ENCODE data around the gene TMEM74B. TPM values are rescaled to one million over a fixed set of nuclear protein-coding genes. Genes with fewer than 3 reads are reported as not detected.
A peak's percentile ranks its signal among the peaks of the same experiment; 100 is the strongest.

TMEM74B gene
- total and polyA plus RNA-seq, 9 of the 15 experiments (the other 6 are each of a cell fraction or from before 2014, with no cell fraction given): 0.24 to 19.0 (median 7.5) TPM

DNA sequence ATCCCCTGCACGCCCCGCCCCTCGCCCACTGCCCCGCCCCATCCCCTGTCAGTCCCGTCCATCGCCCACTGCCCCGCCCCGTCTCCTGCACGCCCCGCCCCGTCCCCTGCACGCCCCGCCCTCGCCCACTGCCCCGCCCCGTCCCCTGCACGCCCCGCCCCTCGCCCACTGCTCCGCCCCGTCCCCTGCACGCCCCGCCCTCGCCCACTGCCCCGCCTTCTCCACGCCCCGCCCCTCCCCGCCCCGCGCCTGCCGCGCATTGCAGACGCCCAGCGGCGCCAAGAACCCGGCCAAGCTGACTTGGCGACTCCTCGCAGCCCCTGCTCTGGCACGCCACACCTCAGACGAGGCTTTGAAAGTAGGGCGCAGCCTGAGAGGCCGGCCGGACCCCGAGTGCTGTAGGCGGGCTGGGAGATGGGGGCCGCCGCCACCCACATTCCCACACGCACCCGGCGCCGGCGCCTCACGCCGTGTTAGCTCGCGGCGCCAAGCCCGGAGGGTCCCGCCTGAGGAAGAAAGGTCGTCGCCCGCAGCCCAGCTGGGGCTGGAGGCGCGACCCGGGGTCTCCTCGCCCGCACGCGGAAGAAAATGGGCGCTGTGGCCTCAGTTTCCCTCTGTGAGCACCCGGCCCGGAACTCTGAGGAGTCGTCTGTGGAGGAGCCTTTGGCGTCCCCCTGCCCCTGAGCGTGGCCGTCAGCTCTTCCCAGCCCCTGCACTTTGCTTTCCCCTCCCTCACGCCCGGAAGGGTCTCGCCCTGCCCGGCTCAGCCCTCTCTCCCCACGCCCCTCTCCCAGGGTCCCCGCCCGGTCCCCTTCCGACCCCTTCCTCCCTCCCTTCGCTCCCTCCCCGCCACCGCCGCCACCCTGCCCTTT lies 41.2 kb upstream of the TMEM74B start, which contains the start of gene RAD21L1 (continued):
- TF ChIP-seq, protein P1, sequence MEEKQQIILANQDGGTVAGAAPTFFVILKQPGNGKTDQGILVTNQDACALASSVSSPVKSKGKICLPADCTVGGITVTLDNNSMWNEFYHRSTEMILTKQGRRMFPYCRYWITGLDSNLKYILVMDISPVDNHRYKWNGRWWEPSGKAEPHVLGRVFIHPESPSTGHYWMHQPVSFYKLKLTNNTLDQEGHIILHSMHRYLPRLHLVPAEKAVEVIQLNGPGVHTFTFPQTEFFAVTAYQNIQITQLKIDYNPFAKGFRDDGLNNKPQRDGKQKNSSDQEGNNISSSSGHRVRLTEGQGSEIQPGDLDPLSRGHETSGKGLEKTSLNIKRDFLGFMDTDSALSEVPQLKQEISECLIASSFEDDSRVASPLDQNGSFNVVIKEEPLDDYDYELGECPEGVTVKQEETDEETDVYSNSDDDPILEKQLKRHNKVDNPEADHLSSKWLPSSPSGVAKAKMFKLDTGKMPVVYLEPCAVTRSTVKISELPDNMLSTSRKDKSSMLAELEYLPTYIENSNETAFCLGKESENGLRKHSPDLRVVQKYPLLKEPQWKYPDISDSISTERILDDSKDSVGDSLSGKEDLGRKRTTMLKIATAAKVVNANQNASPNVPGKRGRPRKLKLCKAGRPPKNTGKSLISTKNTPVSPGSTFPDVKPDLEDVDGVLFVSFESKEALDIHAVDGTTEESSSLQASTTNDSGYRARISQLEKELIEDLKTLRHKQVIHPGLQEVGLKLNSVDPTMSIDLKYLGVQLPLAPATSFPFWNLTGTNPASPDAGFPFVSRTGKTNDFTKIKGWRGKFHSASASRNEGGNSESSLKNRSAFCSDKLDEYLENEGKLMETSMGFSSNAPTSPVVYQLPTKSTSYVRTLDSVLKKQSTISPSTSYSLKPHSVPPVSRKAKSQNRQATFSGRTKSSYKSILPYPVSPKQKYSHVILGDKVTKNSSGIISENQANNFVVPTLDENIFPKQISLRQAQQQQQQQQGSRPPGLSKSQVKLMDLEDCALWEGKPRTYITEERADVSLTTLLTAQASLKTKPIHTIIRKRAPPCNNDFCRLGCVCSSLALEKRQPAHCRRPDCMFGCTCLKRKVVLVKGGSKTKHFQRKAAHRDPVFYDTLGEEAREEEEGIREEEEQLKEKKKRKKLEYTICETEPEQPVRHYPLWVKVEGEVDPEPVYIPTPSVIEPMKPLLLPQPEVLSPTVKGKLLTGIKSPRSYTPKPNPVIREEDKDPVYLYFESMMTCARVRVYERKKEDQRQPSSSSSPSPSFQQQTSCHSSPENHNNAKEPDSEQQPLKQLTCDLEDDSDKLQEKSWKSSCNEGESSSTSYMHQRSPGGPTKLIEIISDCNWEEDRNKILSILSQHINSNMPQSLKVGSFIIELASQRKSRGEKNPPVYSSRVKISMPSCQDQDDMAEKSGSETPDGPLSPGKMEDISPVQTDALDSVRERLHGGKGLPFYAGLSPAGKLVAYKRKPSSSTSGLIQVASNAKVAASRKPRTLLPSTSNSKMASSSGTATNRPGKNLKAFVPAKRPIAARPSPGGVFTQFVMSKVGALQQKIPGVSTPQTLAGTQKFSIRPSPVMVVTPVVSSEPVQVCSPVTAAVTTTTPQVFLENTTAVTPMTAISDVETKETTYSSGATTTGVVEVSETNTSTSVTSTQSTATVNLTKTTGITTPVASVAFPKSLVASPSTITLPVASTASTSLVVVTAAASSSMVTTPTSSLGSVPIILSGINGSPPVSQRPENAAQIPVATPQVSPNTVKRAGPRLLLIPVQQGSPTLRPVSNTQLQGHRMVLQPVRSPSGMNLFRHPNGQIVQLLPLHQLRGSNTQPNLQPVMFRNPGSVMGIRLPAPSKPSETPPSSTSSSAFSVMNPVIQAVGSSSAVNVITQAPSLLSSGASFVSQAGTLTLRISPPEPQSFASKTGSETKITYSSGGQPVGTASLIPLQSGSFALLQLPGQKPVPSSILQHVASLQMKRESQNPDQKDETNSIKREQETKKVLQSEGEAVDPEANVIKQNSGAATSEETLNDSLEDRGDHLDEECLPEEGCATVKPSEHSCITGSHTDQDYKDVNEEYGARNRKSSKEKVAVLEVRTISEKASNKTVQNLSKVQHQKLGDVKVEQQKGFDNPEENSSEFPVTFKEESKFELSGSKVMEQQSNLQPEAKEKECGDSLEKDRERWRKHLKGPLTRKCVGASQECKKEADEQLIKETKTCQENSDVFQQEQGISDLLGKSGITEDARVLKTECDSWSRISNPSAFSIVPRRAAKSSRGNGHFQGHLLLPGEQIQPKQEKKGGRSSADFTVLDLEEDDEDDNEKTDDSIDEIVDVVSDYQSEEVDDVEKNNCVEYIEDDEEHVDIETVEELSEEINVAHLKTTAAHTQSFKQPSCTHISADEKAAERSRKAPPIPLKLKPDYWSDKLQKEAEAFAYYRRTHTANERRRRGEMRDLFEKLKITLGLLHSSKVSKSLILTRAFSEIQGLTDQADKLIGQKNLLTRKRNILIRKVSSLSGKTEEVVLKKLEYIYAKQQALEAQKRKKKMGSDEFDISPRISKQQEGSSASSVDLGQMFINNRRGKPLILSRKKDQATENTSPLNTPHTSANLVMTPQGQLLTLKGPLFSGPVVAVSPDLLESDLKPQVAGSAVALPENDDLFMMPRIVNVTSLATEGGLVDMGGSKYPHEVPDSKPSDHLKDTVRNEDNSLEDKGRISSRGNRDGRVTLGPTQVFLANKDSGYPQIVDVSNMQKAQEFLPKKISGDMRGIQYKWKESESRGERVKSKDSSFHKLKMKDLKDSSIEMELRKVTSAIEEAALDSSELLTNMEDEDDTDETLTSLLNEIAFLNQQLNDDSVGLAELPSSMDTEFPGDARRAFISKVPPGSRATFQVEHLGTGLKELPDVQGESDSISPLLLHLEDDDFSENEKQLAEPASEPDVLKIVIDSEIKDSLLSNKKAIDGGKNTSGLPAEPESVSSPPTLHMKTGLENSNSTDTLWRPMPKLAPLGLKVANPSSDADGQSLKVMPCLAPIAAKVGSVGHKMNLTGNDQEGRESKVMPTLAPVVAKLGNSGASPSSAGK (IDR thresholded peaks at IDR 0.05): peak; percentile 37; the same call in 1 of the 2 replicates
- TF ChIP-seq SIN3A (IDR thresholded peaks at IDR 0.05; ENCODE audit: borderline replicate concordance in 2 of 2, control insufficient read depth in 1 of 2, low read depth in 2 of 2, low read length in 2 of 2) (0 out of 4 replicates have a peak, but pooled peaks of 1 of the 2 experiments have one; percentile 29), ZFX (CRISPR knock-in tag; IDR thresholded peaks at IDR 0.05) (peak; percentile 50), TAF1 (IDR thresholded peaks at IDR 0.05; ENCODE audit: control insufficient read depth, extremely low read depth, insufficient read depth, low read length, severe bottlenecking) (peak; percentile 44), RBBP5 (IDR thresholded peaks at IDR 0.05; ENCODE audit: borderline replicate concordance, insufficient read depth, low read length, poor library complexity, severe bottlenecking) (peak; percentile 44), STAG1 (CRISPR knock-in tag; IDR thresholded peaks at IDR 0.05; ENCODE audit: borderline replicate concordance) (no peak), L3MBTL2 (IDR thresholded peaks at IDR 0.05) (peak; percentile 48; the same call in 1 of the 2 replicates), GATAD2A (IDR thresholded peaks at IDR 0.05) (no peak), PHF8 (IDR thresholded peaks at IDR 0.05; ENCODE audit: borderline replicate concordance, low read length) (peak; percentile 63; the same call in 1 of the 2 replicates)
- TF ChIP-seq, protein P2, sequence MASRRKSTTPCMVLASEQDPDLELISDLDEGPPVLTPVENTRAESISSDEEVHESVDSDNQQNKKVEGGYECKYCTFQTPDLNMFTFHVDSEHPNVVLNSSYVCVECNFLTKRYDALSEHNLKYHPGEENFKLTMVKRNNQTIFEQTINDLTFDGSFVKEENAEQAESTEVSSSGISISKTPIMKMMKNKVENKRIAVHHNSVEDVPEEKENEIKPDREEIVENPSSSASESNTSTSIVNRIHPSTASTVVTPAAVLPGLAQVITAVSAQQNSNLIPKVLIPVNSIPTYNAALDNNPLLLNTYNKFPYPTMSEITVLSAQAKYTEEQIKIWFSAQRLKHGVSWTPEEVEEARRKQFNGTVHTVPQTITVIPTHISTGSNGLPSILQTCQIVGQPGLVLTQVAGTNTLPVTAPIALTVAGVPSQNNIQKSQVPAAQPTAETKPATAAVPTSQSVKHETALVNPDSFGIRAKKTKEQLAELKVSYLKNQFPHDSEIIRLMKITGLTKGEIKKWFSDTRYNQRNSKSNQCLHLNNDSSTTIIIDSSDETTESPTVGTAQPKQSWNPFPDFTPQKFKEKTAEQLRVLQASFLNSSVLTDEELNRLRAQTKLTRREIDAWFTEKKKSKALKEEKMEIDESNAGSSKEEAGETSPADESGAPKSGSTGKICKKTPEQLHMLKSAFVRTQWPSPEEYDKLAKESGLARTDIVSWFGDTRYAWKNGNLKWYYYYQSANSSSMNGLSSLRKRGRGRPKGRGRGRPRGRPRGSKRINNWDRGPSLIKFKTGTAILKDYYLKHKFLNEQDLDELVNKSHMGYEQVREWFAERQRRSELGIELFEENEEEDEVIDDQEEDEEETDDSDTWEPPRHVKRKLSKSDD (conservative IDR thresholded peaks at IDR 0.05; ENCODE audit: low read length): no peak

Data from K562 (cell line).